Measurements from ENCODE around the gene PRDM15. TPM values are rescaled to one million over a fixed set of nuclear protein-coding genes. Genes with fewer than 3 reads are reported as not detected.

The PRDM15 gene
- polyA plus RNA-seq, 1 donor (not counting 4 experiments of a cell fraction or from before 2014, with no cell fraction given), result 5.2 TPM

- H4K20me1 ChIP-seq (ENCODE audit: control insufficient read depth, extremely low read depth, insufficient read depth, low read length), result no peaks in the 10 kb centered on the region
- no peak for TF ChIP-seq EZH2 (IDR thresholded peaks at IDR 0.05; ENCODE audit: low read length)
- TF ChIP-seq, protein P1, sequence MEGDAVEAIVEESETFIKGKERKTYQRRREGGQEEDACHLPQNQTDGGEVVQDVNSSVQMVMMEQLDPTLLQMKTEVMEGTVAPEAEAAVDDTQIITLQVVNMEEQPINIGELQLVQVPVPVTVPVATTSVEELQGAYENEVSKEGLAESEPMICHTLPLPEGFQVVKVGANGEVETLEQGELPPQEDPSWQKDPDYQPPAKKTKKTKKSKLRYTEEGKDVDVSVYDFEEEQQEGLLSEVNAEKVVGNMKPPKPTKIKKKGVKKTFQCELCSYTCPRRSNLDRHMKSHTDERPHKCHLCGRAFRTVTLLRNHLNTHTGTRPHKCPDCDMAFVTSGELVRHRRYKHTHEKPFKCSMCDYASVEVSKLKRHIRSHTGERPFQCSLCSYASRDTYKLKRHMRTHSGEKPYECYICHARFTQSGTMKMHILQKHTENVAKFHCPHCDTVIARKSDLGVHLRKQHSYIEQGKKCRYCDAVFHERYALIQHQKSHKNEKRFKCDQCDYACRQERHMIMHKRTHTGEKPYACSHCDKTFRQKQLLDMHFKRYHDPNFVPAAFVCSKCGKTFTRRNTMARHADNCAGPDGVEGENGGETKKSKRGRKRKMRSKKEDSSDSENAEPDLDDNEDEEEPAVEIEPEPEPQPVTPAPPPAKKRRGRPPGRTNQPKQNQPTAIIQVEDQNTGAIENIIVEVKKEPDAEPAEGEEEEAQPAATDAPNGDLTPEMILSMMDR (optimal IDR thresholded peaks at IDR 0.05 in 1 of 3, IDR thresholded peaks at IDR 0.05 in 1 of 3, conservative IDR thresholded peaks at IDR 0.05 in 1 of 3; ENCODE audit: extremely low read depth in 1 of 3, insufficient read depth in 2 of 3, low read length in 3 of 3), result no peak
- H3K27me3 ChIP-seq (ENCODE audit: control insufficient read depth, extremely low read depth, insufficient read depth, low read length), result no peaks in the 10 kb centered on the region
- H3K27ac ChIP-seq (ENCODE audit: control insufficient read depth, insufficient read depth, low read length), result no peak overlapping the region
- FAIRE-seq, result no peak
- H3K4me3 ChIP-seq (ENCODE audit: control insufficient read depth in 2 of 3, extremely low read depth in 1 of 3, insufficient read depth in 2 of 3, low read depth in 1 of 3, low read length in 3 of 3), result no peak overlapping the region
- DNase-seq (ENCODE audit: low read depth, low spot score), result no peak
- dilution Hi-C loops (cut with MboI; ENCODE audit: extremely low pct_ligation_motif_present, low sequenced_read_pairs), result no loop called here
- H3K9me1 ChIP-seq (ENCODE audit: control insufficient read depth, extremely low read depth, insufficient read depth, low read length), result no peaks in the 10 kb centered on the region
- no peaks in the 10 kb centered on the region for H3K9me3 ChIP-seq (ENCODE audit: control insufficient read depth, low read depth, low read length)
- no peaks in the 10 kb centered on the region for H3K79me2 ChIP-seq (ENCODE audit: control insufficient read depth, insufficient read depth, low read length)
- H3K4me2 ChIP-seq (ENCODE audit: control insufficient read depth, extremely low read depth, insufficient read depth, low read depth, low read length), result no peak overlapping the region
- no peaks in the 10 kb centered on the region for H3K4me1 ChIP-seq (ENCODE audit: control insufficient read depth, extremely low read depth, insufficient read depth, low read length)
- H2AFZ ChIP-seq (ENCODE audit: control insufficient read depth, low read length), result no peak overlapping the region
- H3K9ac ChIP-seq (ENCODE audit: control insufficient read depth, extremely low read depth, insufficient read depth, low read length), result no peak overlapping the region
- peaks cover 5 to 11% of the 10 kb centered on the region in 2 experiments for H3K36me3 ChIP-seq (ENCODE audit: control insufficient read depth in 2 of 2, extremely low read depth in 1 of 2, insufficient read depth in 2 of 2, low read length in 2 of 2)
These were observed 53.3 kb downstream of the PRDM15 start for GRCh38 chr21:41825881-41826280.

DNA sequence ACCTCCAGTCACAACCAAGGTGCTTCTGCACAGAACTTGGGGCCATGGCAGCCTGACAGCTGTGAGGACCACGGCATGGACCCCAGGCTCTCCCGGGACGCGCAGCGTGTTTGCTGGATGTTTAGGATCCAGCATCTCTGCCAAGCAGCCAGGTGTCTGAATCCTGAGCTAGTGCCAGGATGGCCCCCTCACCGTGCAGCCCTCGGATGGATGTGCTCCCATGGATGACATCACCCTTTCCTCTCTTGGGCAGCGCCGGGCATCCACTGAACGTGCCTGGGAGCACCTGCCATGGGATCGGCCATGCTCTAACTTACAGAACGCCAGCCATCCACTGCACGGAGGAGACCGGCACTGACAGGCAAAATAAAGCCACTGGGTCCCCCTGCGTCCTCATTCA is 53.9 kb downstream of the PRDM15 start:
- DNase-seq (ENCODE audit: low read depth, low spot score), result no peak
- Histone ChIP-seq H3K9ac (ENCODE audit: control insufficient read depth, extremely low read depth, insufficient read depth, low read length) (no peak overlapping the region), H3K27me3 (ENCODE audit: control insufficient read depth, extremely low read depth, insufficient read depth, low read length) (no peaks in the 10 kb centered on the region), H3K4me1 (ENCODE audit: control insufficient read depth, extremely low read depth, insufficient read depth, low read length) (no peaks in the 10 kb centered on the region), H3K9me1 (ENCODE audit: control insufficient read depth, extremely low read depth, insufficient read depth, low read length) (no peaks in the 10 kb centered on the region), H3K79me2 (ENCODE audit: control insufficient read depth, insufficient read depth, low read length) (no peaks in the 10 kb centered on the region), H3K9me3 (ENCODE audit: control insufficient read depth, low read depth, low read length) (no peaks in the 10 kb centered on the region), H3K36me3 (ENCODE audit: control insufficient read depth in 2 of 2, extremely low read depth in 1 of 2, insufficient read depth in 2 of 2, low read length in 2 of 2) (peaks cover 8 to 11% of the 10 kb centered on the region in 2 experiments), H3K4me3 (ENCODE audit: control insufficient read depth in 2 of 3, extremely low read depth in 1 of 3, insufficient read depth in 2 of 3, low read depth in 1 of 3, low read length in 3 of 3) (no peak overlapping the region), H3K4me2 (ENCODE audit: control insufficient read depth, extremely low read depth, insufficient read depth, low read depth, low read length) (no peak overlapping the region), H4K20me1 (ENCODE audit: control insufficient read depth, extremely low read depth, insufficient read depth, low read length) (no peaks in the 10 kb centered on the region), H2AFZ (ENCODE audit: control insufficient read depth, low read length) (no peak overlapping the region), H3K27ac (ENCODE audit: control insufficient read depth, insufficient read depth, low read length) (no peak overlapping the region)
- TF ChIP-seq, protein P1 (optimal IDR thresholded peaks at IDR 0.05 in 1 of 3, IDR thresholded peaks at IDR 0.05 in 1 of 3, conservative IDR thresholded peaks at IDR 0.05 in 1 of 3; ENCODE audit: extremely low read depth in 1 of 3, insufficient read depth in 2 of 3, low read length in 3 of 3), result no peak
- TF ChIP-seq EZH2 (IDR thresholded peaks at IDR 0.05; ENCODE audit: low read length), result no peak
- no peak for FAIRE-seq
- dilution Hi-C loops (cut with MboI; ENCODE audit: extremely low pct_ligation_motif_present, low sequenced_read_pairs), result no loop called here
